SU-DHL-6 (cell line): ENCODE results near the gene RIBC1.
"Not testable (repeated sequence)": the region's sequence is repeated elsewhere in the genome, so short reads cannot be mapped to it uniquely, and the experiment has no call there.

Experiments used
- H2AFZ ChIP-seq: fragments of 200-600 bp; sonication (generic); 2 replicates; pipeline ENCODE4 v1.6.1; 2014; ENCODE audit warnings: low read depth, mild to moderate bottlenecking, moderate library complexity, mixed read lengths, antibody characterized with exemption, low read length; ENCODE audit not compliant: severe bottlenecking
- H3F3A ChIP-seq: fragments of 200-600 bp; shearing (Covaris generic); 2 replicates; pipeline ENCODE4 v1.6.0; 2016; ENCODE audit warnings: antibody characterized with exemption, mild to moderate bottlenecking; ENCODE audit not compliant: insufficient read depth
- H3K27ac ChIP-seq: fragments of 200-600 bp; sonication (generic); 2 replicates; pipeline ENCODE4 v1.5.1; 2016; ENCODE audit warnings: low read depth, mild to moderate bottlenecking, low read length, moderate library complexity, mixed read lengths
- H3K27me3 ChIP-seq: fragments of 200-600 bp; sonication (generic), shearing (Covaris generic); 2 replicates; pipeline ENCODE4 v1.6.0; 2014; ENCODE audit warnings: mild to moderate bottlenecking, low read length
- H3K36me3 ChIP-seq: fragments of 200-600 bp; sonication (generic); 2 replicates; pipeline ENCODE4 v1.6.1; 2014; ENCODE audit warnings: mild to moderate bottlenecking, low read length, mixed read lengths
- H3K4me2 ChIP-seq: fragments of 300-600, 200-600 bp; shearing (Covaris generic), sonication (generic); 2 replicates; pipeline ENCODE4 v1.6.0; 2014; ENCODE audit warnings: low read length, low read depth, mild to moderate bottlenecking; ENCODE audit not compliant: poor library complexity, severe bottlenecking
- H3K4me3 ChIP-seq: fragments of 200-600 bp; sonication (generic); 2 replicates; pipeline ENCODE4 v1.5.1; 2014; ENCODE audit warnings: antibody characterized with exemption, low read length, mild to moderate bottlenecking, mixed read lengths; ENCODE audit not compliant: insufficient read depth, poor library complexity, severe bottlenecking
- H3K79me2 ChIP-seq: fragments of 200-600 bp; sonication (generic); 2 replicates; pipeline ENCODE4 v1.6.1; 2014; ENCODE audit warnings: mild to moderate bottlenecking, low read length, moderate library complexity; ENCODE audit not compliant: insufficient read depth
- H3K9ac ChIP-seq: fragments of 200-600 bp; sonication (generic); 2 replicates; pipeline ENCODE4 v1.7.0; 2014; ENCODE audit warnings: mild to moderate bottlenecking, low read length
- H3K9me2 ChIP-seq: fragments of 200-600 bp; sonication (generic); replicated peaks from 2 replicates; pipeline ENCODE4 v1.6.1; 2014; ENCODE audit warnings: low read length; ENCODE audit not compliant: insufficient read depth
- H3K9me3 ChIP-seq: fragments of 200-600 bp; sonication (generic); 2 replicates; pipeline ENCODE4 v1.6.1; 2014; ENCODE audit warnings: low read length, mixed read lengths; ENCODE audit not compliant: insufficient read depth
- H4K20me1 ChIP-seq: fragments of 200-600 bp; sonication (generic); 2 replicates; pipeline ENCODE4 v1.6.1; 2014; ENCODE audit warnings: low read depth, mild to moderate bottlenecking, antibody characterized with exemption, low read length, moderate library complexity, mixed read lengths
- EZH2phosphoT487 ChIP-seq: fragments of 200-600 bp; sonication (generic), shearing (Covaris generic); conservative IDR thresholded peaks from 2 replicates; pipeline ENCODE4 v1.6.1; 2018; ENCODE audit warnings: mild to moderate bottlenecking, antibody characterized with exemption, low read length, moderate library complexity, mixed read lengths
- TF ChIP-seq, protein P1 (sequence below): fragments of 200-600 bp; sonication (generic); IDR thresholded peaks from one replicate; pipeline ENCODE4 v1.5.1; 2017; ENCODE audit warnings: antibody characterized with exemption, mild to moderate bottlenecking, low read length, moderate library complexity; ENCODE audit not compliant: insufficient read depth, poor library complexity, severe bottlenecking

The RIBC1 gene

DNA sequence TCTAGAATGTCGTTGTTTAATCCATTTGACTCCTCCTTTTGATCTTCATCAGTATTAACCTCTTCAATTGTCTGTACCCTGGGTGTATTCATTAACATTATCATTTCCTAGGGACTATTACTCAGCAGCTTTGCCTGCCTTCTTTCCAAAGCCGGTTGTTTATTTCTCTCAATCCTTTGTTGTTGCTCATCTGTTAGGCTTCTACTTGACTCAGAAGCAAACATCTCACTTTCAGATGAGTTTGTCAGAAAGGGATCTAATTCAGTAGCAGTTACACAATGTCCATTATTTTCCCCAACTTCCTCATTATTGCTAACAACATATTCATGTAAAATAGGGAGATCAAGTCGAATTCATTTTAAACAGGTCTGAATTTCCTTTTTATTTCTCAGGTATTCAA lies 33.6 kb downstream of the RIBC1 start:
- Histone ChIP-seq H4K20me1 (no peaks in the 10 kb centered on the region), H3F3A (no peaks in the 10 kb centered on the region), H3K4me2 (no peak overlapping the region), H3K9me3 (no peaks in the 10 kb centered on the region), H3K36me3 (no peaks in the 10 kb centered on the region), H3K27me3 (no peaks in the 10 kb centered on the region), H3K79me2 (no peaks in the 10 kb centered on the region), H2AFZ (no peak overlapping the region), H3K9ac (no peak overlapping the region), H3K4me3 (no peak overlapping the region), H3K9me2 (no peaks in the 10 kb centered on the region), H3K27ac (no peak overlapping the region)
- TF ChIP-seq, protein P1, sequence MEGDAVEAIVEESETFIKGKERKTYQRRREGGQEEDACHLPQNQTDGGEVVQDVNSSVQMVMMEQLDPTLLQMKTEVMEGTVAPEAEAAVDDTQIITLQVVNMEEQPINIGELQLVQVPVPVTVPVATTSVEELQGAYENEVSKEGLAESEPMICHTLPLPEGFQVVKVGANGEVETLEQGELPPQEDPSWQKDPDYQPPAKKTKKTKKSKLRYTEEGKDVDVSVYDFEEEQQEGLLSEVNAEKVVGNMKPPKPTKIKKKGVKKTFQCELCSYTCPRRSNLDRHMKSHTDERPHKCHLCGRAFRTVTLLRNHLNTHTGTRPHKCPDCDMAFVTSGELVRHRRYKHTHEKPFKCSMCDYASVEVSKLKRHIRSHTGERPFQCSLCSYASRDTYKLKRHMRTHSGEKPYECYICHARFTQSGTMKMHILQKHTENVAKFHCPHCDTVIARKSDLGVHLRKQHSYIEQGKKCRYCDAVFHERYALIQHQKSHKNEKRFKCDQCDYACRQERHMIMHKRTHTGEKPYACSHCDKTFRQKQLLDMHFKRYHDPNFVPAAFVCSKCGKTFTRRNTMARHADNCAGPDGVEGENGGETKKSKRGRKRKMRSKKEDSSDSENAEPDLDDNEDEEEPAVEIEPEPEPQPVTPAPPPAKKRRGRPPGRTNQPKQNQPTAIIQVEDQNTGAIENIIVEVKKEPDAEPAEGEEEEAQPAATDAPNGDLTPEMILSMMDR, result no peak
- no peak for TF ChIP-seq EZH2phosphoT487

DNA sequence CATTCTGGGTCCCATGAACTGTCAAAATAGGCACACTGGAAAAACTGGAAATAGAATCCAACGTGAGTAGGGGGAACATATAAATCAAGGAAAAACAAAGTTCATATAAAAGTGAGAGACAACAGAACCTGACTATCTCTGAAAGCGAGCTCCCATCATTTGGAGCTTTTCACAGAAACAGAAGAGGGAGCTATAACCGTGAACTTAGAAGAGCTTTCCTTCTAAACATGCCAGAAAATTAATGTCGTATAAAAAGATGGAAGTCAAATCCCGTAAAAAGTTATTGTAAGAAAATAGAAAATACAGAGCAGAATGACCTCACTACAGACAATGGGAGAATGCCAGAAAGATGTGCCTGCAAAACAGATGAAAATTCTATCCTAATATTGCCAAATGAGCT lies 35.4 kb downstream of the RIBC1 start:
- Histone ChIP-seq H3K27ac (no peak overlapping the region), H3K79me2 (no peaks in the 10 kb centered on the region), H3K9me2 (no peaks in the 10 kb centered on the region), H3K4me2 (no peak overlapping the region), H2AFZ (no peak overlapping the region), H3K27me3 (no peaks in the 10 kb centered on the region), H3K4me3 (no peak overlapping the region), H3F3A (no peaks in the 10 kb centered on the region), H4K20me1 (no peaks in the 10 kb centered on the region), H3K9ac (no peak overlapping the region), H3K9me3 (no peaks in the 10 kb centered on the region), H3K36me3 (no peaks in the 10 kb centered on the region)
- TF ChIP-seq, protein P1, result no peak
- TF ChIP-seq EZH2phosphoT487, result no peak

DNA sequence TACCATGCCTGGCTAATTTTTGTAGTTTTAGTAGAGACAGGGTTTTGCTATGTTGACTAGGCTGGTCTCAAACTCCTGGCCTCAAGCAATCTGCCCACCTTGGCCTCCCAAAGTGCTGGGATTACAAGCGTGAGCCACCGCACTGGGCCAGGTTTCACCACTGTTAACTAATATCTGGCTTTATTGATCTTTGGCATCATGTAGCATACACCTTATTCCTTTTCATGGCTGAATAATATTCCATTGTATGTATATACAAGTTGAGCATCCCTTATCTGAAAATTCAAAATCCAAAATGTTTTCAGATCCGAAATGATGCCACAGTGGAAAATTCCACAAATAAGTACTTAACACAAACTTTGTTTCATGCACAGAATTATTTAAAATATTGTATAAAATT lies 46.0 kb downstream of the RIBC1 start:
- H3K9me3 ChIP-seq, H4K20me1 ChIP-seq, H3K4me3 ChIP-seq, H3K27ac ChIP-seq, H3F3A ChIP-seq, H3K9ac ChIP-seq, H3K36me3 ChIP-seq, H3K9me2 ChIP-seq, H3K4me2 ChIP-seq, H2AFZ ChIP-seq, H3K79me2 ChIP-seq, H3K27me3 ChIP-seq: not testable (repeated sequence)

DNA sequence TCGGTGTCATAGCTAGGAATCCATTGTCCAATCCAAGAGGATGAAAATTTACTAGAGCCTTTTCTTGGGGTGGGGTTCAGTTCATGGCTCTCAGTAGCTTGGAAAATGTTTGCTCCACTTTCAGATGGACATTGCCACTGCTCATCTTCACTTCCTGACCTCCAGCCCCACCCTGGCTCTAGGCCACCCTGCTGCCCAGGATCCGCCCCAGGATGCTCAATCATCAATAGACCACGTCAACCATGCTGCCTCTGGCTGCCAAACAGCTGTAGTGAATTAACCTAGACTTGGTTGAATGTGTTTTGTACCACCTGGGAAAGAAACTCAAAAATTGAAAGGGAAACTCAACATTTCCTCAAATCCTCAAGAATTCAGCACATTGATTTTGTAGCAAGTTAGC lies 48.7 kb downstream of the RIBC1 start:
- Histone ChIP-seq H3K27ac (no peak overlapping the region), H3K79me2 (no peaks in the 10 kb centered on the region), H3K9me2 (no peaks in the 10 kb centered on the region), H3F3A (no peaks in the 10 kb centered on the region), H3K9ac (no peak overlapping the region), H2AFZ (no peak overlapping the region), H3K4me3 (no peak overlapping the region), H3K9me3 (no peaks in the 10 kb centered on the region), H3K36me3 (no peaks in the 10 kb centered on the region), H4K20me1 (no peaks in the 10 kb centered on the region), H3K4me2 (no peak overlapping the region), H3K27me3 (no peaks in the 10 kb centered on the region)
- TF ChIP-seq EZH2phosphoT487, result no peak
- TF ChIP-seq, protein P1, result no peak
